D341Med (cell line): Measurements from ENCODE around the gene REEP3.
A peak's percentile ranks its signal among the peaks of the same experiment; 100 is the strongest.

Experiments used
- DNase-seq: peaks from one replicate; pipeline ENCODE4 v3.0.0; 2012; ENCODE audit warnings: low spot score

Gene REEP3

DNA sequence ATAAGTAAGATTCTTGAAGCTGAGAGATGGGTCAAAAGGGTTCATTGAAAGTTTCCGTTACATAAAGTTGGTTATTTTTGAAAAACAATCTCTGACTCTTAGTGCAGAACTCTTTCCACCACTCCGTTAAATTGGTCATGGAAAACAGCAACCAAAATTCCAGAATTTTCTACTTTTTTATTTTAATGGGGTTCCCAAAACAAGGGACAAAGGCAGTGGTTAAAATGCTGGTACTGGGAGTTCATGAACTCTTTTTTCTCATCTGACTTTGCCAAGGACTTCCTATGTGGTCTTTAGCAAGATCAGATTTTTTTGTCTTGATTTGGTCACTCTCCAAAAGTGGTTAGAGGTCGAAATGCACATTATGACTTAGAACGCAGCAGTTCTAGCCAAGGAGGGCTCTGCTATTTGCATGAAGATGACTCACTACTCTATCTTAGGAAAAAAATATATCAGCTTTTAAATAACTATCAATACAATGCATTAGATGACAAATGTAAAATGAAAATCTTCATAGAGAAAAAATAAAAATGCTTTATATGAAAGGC lies 145.7 kb downstream of the REEP3 start:
- DNase-seq, result no peak

DNA sequence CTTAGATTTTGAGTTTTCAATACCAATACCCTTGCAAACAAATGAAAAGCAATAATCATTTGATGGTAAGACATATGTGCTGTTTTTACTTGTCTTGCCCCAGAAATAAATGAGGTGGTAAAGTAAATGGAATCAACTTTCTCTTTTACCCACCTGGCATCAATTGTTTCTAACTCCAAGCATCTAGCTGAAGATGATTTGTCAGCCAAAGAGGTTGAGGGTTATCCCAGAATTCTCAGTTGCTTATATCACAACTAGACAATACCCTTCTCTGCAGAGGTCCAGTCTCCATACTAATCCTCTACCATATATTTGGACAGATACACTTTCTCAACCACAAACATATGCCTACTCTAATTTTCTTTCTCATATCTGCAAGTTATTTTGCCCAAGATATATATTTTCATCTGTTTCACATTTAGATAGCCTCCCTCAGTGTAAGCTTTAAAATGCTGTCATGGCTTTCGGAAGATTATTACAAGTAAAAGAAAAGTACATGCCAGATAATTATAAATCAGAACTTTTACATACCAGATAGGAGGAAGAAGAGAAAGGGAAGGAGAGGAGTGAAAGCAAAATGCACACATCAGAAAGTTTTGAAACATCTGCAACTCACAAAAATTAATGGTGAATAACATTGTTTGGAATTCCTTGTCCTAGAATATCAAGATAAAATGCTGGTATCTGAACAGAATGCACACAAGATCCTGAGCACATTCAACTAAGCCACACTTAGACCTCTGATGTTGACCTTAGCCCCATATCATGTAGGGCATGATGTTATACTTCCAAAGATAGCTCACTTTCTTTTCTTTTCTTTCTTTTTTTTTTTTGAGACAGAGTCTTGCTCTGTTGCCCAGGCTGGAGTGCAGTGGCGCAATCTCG lies 146.6 kb downstream of the REEP3 start:
- DNase-seq, result no peak

- DNase-seq, result peak; percentile 26
These were observed 149.2 kb downstream of the REEP3 start for GRCh38 chr10:63670291-63670898.

- no peak for DNase-seq
These were observed 150.2 kb downstream of the REEP3 start for GRCh38 chr10:63671317-63671937.

GRCh38 chr10:63672491-63672890 lies 151.3 kb downstream of the REEP3 start:
- no peak for DNase-seq

- DNase-seq, result no peak
These were observed 152.0 kb downstream of the REEP3 start for GRCh38 chr10:63673246-63673645.

DNA sequence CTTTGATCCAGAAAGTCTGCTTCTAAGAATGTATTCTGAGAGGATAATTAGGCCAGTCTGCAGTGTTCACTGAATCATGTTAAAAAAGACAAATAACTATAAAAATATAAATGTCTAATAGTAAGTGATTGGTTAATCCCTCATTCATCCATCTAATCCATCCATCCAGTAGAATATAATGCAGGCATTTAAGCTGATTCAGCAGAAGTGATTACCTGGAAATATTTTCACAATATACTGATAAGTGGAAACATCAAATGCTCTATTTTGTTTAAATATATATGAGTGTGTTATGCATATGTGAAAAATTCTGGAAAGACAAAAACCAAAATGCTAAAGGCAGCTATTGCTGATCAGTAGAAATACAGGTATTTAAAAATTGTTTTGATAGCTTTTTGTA lies 152.6 kb downstream of the REEP3 start:
- no peak for DNase-seq
